ENCODE measurements around the gene JAG2.

GRCh38 chr14:105102361-105102870 is 66.2 kb downstream of the JAG2 start:
- TF ChIP-seq GATA2 (IDR thresholded peaks at IDR 0.05; ENCODE audit: low read depth, low read length) (no peak), GATA3 (IDR thresholded peaks at IDR 0.05; ENCODE audit: low read depth, low read length) (no peak)
